T-helper 2 cell treated with Interferon-gamma antibody and Interleukin-4, amounts not matched to agents 5 μg/mL and 100 μg/mL, for 36 hours (primary cell): ENCODE results near the gene SNX5.

Experiments
- DNase-seq: peaks from one replicate; pipeline ENCODE4 v3.0.0; 2021; ENCODE audit warnings: low spot score
- H3K27ac Mint-ChIP-seq: one replicate; pipeline ENCODE4 v1.8.0; 2021; ENCODE audit warnings: mild to moderate bottlenecking, mixed read lengths
- H3K27me3 Mint-ChIP-seq: one replicate; pipeline ENCODE4 v1.8.0; 2021; ENCODE audit warnings: low read depth, mixed read lengths
- H3K36me3 Mint-ChIP-seq: one replicate; pipeline ENCODE4 v1.8.0; 2021; ENCODE audit warnings: low read depth, mixed read lengths
- H3K4me1 Mint-ChIP-seq: one replicate; pipeline ENCODE4 v1.8.0; 2021; ENCODE audit warnings: low read depth, mixed read lengths
- H3K4me3 Mint-ChIP-seq: one replicate; pipeline ENCODE4 v1.8.0; 2022; ENCODE audit warnings: mild to moderate bottlenecking, moderate library complexity, mixed read lengths
- H3K9me3 Mint-ChIP-seq: one replicate; pipeline ENCODE4 v1.8.0; 2021; ENCODE audit warnings: mixed read lengths

SNX5 gene

GRCh38 chr20:18003897-18004296 lies 35.3 kb upstream of the SNX5 start:
- H3K9me3 Mint-ChIP-seq: no peaks in the 10 kb centered on the region
- H3K36me3 Mint-ChIP-seq: no peaks in the 10 kb centered on the region
- peaks cover 4% of the 10 kb centered on the region for H3K27me3 Mint-ChIP-seq
- no peaks in the 10 kb centered on the region for H3K4me1 Mint-ChIP-seq
- no peak for DNase-seq
- H3K27ac Mint-ChIP-seq: no peak overlapping the region
- H3K4me3 Mint-ChIP-seq: no peak overlapping the region

DNA sequence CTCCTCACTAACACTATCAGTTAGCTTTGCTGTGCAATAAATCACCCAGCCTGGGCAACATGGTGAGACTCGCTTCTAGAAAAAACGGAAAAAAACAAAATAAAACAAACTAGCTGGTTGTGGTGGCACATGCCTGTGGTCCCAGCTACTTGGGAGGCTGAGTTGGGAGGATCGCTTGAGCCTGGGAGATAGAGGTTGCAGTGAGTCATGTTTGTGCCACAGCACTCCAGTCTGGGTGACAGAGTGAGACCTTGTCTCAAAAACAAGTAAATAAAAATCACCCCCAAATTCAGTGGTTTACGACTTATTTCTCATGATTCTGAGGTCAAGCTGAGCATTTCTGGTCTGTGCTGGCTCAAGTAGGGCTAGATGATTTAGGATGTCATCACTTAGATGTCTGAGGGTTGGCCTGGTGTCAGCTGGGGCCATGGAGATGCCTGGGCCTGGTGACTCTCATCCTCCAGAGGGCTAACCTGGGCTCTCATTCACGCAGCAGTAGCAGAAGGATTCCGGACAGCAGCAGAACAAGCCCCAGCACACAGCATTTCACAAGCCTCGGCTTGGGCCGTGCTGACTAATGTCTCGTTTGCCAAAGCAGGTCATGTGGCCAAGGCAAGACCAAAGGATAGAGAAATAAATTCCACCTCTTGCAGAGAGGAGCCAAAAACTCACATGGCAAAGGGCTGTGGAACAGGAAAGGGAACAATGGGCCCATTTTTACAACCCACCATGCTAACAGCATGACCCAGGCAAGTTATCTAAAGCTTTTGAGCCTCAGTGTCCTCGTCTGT lies 32.7 kb upstream of the SNX5 start:
- H3K36me3 Mint-ChIP-seq: no peaks in the 10 kb centered on the region
- DNase-seq: no peak
- H3K4me1 Mint-ChIP-seq: peaks cover 9% of the 10 kb centered on the region
- no peak overlapping the region for H3K27ac Mint-ChIP-seq
- H3K27me3 Mint-ChIP-seq: peaks cover 4% of the 10 kb centered on the region
- H3K4me3 Mint-ChIP-seq: no peak overlapping the region
- no peaks in the 10 kb centered on the region for H3K9me3 Mint-ChIP-seq

DNA sequence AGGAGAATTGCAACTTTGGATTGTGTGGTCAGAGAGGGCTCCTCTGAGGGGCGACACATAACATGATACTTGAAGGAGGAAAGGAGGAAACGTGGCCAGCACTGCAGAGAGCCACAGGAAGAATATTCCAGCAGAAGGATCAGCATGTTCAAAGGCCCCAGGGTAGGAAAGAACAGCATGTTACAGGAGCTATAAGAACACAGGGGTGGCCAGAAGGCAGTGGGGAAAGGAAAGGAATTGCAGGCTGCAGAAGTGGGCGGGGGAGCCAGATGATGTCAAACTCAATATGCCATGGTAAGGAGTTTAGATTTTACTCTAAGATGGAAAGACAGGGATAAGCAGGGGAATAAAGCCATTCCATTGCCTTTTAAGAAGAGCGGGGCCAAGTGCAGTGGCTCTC lies 31.0 kb upstream of the SNX5 start:
- peaks cover 4% of the 10 kb centered on the region for H3K27me3 Mint-ChIP-seq
- no peaks in the 10 kb centered on the region for H3K36me3 Mint-ChIP-seq
- peaks cover 18% of the 10 kb centered on the region for H3K4me1 Mint-ChIP-seq
- H3K27ac Mint-ChIP-seq: no peak overlapping the region
- no peaks in the 10 kb centered on the region for H3K9me3 Mint-ChIP-seq
- H3K4me3 Mint-ChIP-seq: no peak overlapping the region
- DNase-seq: no peak

GRCh38 chr20:17998446-17998845 lies 29.9 kb upstream of the SNX5 start:
- Mint-ChIP-seq H3K4me3 (no peak overlapping the region), H3K9me3 (no peaks in the 10 kb centered on the region), H3K27me3 (peaks cover 4% of the 10 kb centered on the region), H3K4me1 (peaks cover 22% of the 10 kb centered on the region), H3K27ac (no peak overlapping the region), H3K36me3 (no peaks in the 10 kb centered on the region)
- no peak for DNase-seq

- no peaks in the 10 kb centered on the region for H3K9me3 Mint-ChIP-seq
Measured at GRCh38 chr20:17995967-17996819, 27.6 kb upstream of the SNX5 start.

GRCh38 chr20:17993546-17993945 lies 25.0 kb upstream of the SNX5 start:
- peak overlapping the region; percentile 38 for H3K4me3 Mint-ChIP-seq
- H3K4me1 Mint-ChIP-seq: peaks cover 36% of the 10 kb centered on the region
- peak overlapping the region; percentile 80 for H3K27ac Mint-ChIP-seq
- DNase-seq: no peak
- H3K36me3 Mint-ChIP-seq: peaks cover 19% of the 10 kb centered on the region
- no peaks in the 10 kb centered on the region for H3K9me3 Mint-ChIP-seq
- no peaks in the 10 kb centered on the region for H3K27me3 Mint-ChIP-seq

More at GRCh38 chr20:17995967-17996819, 27.6 kb upstream of the SNX5 start:
- no peak overlapping the region for H3K4me3 Mint-ChIP-seq
- peaks cover 5% of the 10 kb centered on the region for H3K36me3 Mint-ChIP-seq
- H3K4me1 Mint-ChIP-seq: peaks cover 35% of the 10 kb centered on the region
- peak overlapping the region; percentile 41 for H3K27ac Mint-ChIP-seq
- peaks cover 4% of the 10 kb centered on the region for H3K27me3 Mint-ChIP-seq
- DNase-seq: peak; percentile 38

GRCh38 chr20:17992847-17993513 lies 24.4 kb upstream of the SNX5 start:
- no peaks in the 10 kb centered on the region for H3K9me3 Mint-ChIP-seq
- DNase-seq: no peak
- H3K4me3 Mint-ChIP-seq: peak overlapping the region; percentile 71
- H3K27ac Mint-ChIP-seq: peak overlapping the region; percentile 86
- no peaks in the 10 kb centered on the region for H3K27me3 Mint-ChIP-seq
- H3K4me1 Mint-ChIP-seq: peaks cover 36% of the 10 kb centered on the region
- H3K36me3 Mint-ChIP-seq: peaks cover 22% of the 10 kb centered on the region

DNA sequence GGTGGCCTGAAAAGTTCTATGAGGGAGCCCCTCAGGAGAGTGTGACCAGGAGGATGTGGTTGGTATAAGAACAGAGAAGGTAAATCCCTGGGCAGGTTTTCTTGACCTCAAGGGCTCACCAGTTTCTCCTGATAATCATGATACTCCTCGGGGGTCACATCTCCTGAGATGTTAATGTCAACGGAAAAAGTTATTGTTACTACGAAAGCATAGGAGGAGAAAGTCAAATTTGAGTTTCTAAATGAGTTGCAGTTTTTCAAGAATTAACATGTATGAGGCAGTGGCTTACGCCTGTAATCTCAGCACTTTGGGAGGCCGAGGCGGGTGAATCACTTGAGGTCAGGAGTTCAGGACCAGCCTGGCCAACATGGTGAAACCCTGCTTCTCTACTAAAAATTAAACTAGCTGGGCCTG lies 23.6 kb upstream of the SNX5 start:
- H3K9me3 Mint-ChIP-seq: no peaks in the 10 kb centered on the region
- peaks cover 28% of the 10 kb centered on the region for H3K36me3 Mint-ChIP-seq
- peaks cover 37% of the 10 kb centered on the region for H3K4me1 Mint-ChIP-seq
- DNase-seq: peak; percentile 76
- peak overlapping the region; percentile 86 for H3K27ac Mint-ChIP-seq
- H3K27me3 Mint-ChIP-seq: no peaks in the 10 kb centered on the region
- peak overlapping the region; percentile 71 for H3K4me3 Mint-ChIP-seq

- Mint-ChIP-seq H3K4me1 (peaks cover 30% of the 10 kb centered on the region), H3K27ac (no peak overlapping the region), H3K36me3 (peaks cover 33% of the 10 kb centered on the region), H3K4me3 (no peak overlapping the region), H3K27me3 (no peaks in the 10 kb centered on the region), H3K9me3 (no peaks in the 10 kb centered on the region)
- DNase-seq: no peak
Measured at GRCh38 chr20:17990278-17990972, 21.8 kb upstream of the SNX5 start.

DNA sequence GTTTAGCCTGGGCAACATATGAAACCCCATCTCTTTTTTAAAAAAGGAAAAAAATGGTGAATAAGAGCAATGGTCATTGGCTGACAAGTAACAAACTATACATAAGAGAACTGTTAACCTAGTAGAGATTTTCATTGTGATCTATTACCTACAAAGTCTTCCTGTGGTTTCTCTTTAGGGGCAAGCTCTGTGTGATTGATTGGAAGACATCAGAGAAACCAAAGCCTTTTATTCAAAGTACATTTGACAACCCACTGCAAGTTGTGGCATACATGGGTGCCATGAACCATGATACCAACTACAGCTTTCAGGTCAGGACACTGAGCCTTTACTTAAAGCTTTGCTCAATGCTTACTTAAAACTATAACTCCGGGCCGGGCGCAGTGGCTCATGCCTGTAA lies 19.4 kb upstream of the SNX5 start:
- H3K4me1 Mint-ChIP-seq: peaks cover 26% of the 10 kb centered on the region
- H3K36me3 Mint-ChIP-seq: peaks cover 46% of the 10 kb centered on the region
- no peaks in the 10 kb centered on the region for H3K9me3 Mint-ChIP-seq
- no peak overlapping the region for H3K4me3 Mint-ChIP-seq
- H3K27me3 Mint-ChIP-seq: no peaks in the 10 kb centered on the region
- peak overlapping the region; percentile 52 for H3K27ac Mint-ChIP-seq
- DNase-seq: no peak

GRCh38 chr20:17985388-17986018 lies 16.9 kb upstream of the SNX5 start:
- Mint-ChIP-seq H3K27me3 (no peaks in the 10 kb centered on the region), H3K4me3 (no peak overlapping the region), H3K9me3 (no peaks in the 10 kb centered on the region), H3K36me3 (peaks cover 45% of the 10 kb centered on the region), H3K4me1 (peaks cover 17% of the 10 kb centered on the region), H3K27ac (no peak overlapping the region)
- DNase-seq: no peak

GRCh38 chr20:17976305-17976704 lies 7.7 kb upstream of the SNX5 start:
- DNase-seq: no peak
- H3K36me3 Mint-ChIP-seq: peaks cover 50% of the 10 kb centered on the region
- no peaks in the 10 kb centered on the region for H3K9me3 Mint-ChIP-seq
- H3K4me3 Mint-ChIP-seq: no peak overlapping the region
- H3K27me3 Mint-ChIP-seq: no peaks in the 10 kb centered on the region
- peak overlapping the region; percentile 15 for H3K27ac Mint-ChIP-seq
- peaks cover 38% of the 10 kb centered on the region for H3K4me1 Mint-ChIP-seq

DNA sequence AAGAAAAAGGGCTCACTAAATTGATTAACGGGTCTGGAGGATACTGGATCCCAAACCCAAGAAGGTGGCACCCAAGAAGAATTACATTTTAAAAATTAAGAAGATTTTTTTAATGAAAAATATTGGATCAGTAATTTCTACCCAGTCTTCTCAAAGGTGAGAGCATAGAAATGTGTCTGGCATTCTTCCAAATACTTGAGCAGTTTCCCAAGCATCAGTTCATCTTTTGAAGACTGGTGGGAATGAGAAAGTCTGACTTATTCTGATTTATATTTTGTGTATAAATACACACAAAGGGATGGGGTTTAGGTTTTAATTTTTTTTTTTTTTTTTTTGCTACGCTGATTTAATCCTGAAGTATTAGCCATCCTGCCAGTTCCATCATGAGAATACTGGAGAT lies 3.5 kb upstream of the SNX5 start:
- Mint-ChIP-seq H3K36me3 (peaks cover 62% of the 10 kb centered on the region), H3K27ac (peak overlapping the region; percentile 79), H3K27me3 (no peaks in the 10 kb centered on the region), H3K4me3 (peak overlapping the region; percentile 99), H3K9me3 (no peaks in the 10 kb centered on the region), H3K4me1 (peaks cover 43% of the 10 kb centered on the region)
- no peak for DNase-seq
